ENCODE data around the gene CREG2.

Gene CREG2

GRCh38 chr2:101308432-101309210 lies 78.7 kb downstream of the CREG2 start, which contains the start of gene RNF149:
RNF149 (minus strand) TSS chr2:101308701; CDS start chr2:101308588, 113 bp downstream.
- DNase-seq (ENCODE audit: low spot score): peak; percentile 90

- no peak for DNase-seq (ENCODE audit: low spot score)
These were observed 79.3 kb downstream of the CREG2 start for GRCh38 chr2:101307950-101308431.

GRCh38 chr2:101307503-101307902 lies 79.8 kb downstream of the CREG2 start:
- DNase-seq (ENCODE audit: low spot score): no peak

DNA sequence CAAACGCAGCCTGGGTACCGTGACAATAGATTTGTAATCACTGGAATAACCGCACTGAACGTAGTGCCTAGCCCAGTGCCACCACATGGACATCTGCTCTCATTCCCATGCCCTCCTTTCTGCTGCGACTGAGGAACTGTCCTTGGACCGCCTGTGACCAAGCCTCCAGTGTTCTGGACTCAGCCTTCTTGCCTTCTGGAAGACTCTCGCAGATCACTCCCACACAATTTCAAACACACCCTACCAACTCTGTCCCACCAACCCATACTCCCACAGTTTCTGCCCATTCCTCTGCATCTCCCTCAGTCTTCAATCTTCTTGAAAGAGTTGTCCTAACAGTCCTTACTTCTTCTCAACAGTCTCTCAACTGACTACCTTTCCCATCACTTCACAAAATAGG lies 80.9 kb downstream of the CREG2 start:
- DNase-seq (ENCODE audit: low spot score): no peak

GRCh38 chr2:101305492-101306078 lies 81.7 kb downstream of the CREG2 start:
- no peak for DNase-seq (ENCODE audit: low spot score)

GRCh38 chr2:101305035-101305434 lies 82.3 kb downstream of the CREG2 start:
- DNase-seq (ENCODE audit: low spot score): peak; percentile 35

DNA sequence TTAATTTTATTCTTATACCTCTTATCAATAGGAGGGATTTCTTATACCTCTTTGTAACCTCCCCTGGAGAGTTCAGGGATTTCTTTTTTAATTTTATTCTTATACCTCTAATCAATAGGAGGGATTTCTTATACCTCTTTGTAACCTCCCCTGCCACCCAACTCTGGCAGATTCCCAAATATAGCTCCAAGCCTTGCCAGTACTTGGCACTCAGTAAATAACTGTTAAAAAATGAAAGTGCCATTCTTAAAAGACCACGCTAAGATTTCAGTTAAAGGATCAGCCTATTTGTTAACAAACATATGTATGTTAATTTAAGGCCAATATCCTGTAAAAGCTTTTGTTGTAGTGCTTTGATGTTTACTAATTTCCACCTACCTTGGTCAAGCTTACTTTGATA lies 83.6 kb downstream of the CREG2 start:
- no peak for DNase-seq (ENCODE audit: low spot score)

GRCh38 chr2:101302016-101302415 lies 85.3 kb downstream of the CREG2 start:
- no peak for DNase-seq (ENCODE audit: low spot score)

- no peak for DNase-seq (ENCODE audit: low spot score)
These were observed 86.5 kb downstream of the CREG2 start for GRCh38 chr2:101300836-101301235.

DNA sequence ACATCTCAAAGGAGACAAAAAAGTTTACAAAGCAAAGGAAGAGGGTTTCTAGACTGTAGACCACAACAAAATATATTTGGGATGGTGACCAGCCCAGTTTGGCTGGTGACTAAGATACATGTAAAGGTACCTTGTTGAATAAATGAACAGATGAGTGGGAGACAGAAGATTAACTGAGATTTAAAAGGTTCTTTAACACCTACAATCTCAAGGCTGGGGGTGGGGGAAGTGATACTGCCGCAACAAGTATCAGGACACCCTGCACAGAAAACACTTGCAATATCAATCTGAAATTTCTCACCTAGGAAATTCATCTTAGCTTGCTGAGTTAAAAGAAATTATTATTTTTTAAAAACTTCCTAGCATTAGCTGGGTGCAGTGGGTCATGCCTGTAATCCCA lies 87.1 kb downstream of the CREG2 start:
- no peak for DNase-seq (ENCODE audit: low spot score)

DNA sequence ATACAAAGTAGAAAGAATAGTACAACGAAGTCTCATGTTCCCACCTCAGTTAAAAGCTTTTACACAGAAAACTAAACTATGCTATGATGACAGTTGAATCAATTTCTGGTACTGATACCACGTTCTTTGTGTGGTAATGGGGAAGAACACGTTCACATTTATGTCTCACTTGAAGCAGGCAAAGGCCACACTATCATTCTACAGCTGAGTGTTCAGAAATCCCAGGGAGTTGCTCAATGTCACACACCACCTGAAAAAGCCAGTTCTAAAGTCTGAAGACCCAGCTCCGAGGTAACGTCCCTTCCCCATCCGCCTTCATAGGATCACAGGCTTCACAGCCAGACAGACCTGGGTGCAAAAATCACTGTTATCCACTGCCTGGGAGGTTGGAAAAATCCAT lies 87.7 kb downstream of the CREG2 start:
- no peak for DNase-seq (ENCODE audit: low spot score)

DNA sequence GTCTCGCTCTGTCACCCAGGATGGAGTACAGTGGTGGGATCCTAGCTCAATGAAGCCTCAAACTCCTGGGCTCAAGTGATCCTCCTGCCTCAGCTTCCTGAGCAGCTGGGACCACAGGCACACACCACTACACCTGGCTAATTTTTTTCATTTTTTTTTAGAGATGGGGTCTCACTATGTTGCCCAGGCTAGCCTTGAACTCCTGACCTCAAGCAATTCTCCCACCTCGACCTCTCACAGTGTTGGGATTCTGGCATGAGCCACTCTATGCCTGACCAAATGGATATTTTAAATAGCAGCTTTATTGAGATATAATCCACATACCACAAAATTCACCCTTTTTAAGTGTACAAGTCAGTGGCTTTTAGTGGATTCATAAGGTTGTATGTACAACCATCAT lies 89.9 kb downstream of the CREG2 start:
- DNase-seq (ENCODE audit: low spot score): no peak

GRCh38 chr2:101296371-101296770 lies 90.9 kb downstream of the CREG2 start:
- no peak for DNase-seq (ENCODE audit: low spot score)

GRCh38 chr2:101295895-101296294 lies 91.4 kb downstream of the CREG2 start:
- DNase-seq (ENCODE audit: low spot score): no peak

Data from CD4-positive, alpha-beta T cell treated with Interleukin-15 for 4 hours (primary cell).